Measurements from ENCODE around the gene GPBP1L1.

Gene GPBP1L1

DNA sequence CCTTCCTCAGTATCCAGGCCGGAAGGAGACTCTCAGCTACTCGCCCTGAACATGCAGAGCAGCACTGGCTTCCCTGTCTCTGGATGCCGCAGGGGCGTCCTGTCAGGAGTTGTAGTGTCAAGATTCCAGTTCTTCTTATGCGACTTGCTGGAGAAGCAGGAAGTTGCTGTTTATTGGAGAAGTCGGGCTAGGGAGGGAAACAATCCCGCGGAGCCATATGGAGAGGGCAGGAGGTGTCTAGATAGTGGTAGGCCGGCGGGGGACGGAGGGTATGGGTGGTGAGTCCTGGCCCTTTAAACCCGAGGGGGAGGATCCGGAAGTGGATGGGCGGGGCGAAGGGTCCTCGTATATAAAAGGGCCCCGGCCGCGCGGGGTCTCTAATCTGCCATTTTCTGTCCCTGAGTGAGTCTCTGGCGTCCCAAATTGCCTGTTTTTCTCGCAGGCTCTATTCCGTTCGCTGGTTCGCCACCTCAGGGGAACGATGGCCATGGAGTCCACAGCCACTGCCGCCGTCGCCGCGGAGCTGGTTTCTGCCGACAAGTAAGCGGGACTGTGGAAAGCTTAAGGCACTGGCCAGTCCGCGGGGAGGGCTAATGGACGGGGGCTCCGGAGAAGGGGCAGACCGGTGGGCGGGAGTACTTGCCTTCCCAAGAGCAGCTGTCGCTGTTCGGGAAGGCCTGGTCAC is 102.5 kb downstream of the GPBP1L1 start, which contains the start of gene NASP:
Gene NASP (plus strand): TSS at position 376 of the 685 bp plus-strand sequence. CDS start 106 bp downstream, at position 482.
- Histone ChIP-seq H3K4me3 (peak within 1 kb of the TSS; percentile 99), H3K27me3 (ENCODE audit: low read depth) (no peaks in the 10 kb centered on the region), H3K36me3 (replicated peaks) (peaks cover 6% of the 10 kb centered on the region), H3K9me3 (no peaks in the 10 kb centered on the region), H3K4me1 (peaks cover 13% of the 10 kb centered on the region)
- in situ Hi-C loops (cut with MboI; ENCODE audit: low sequenced_read_pairs) = no loop called here
- DNase-seq (ENCODE audit: low spot score in 2 of 2) = peak; percentile 72 to 94

DNA sequence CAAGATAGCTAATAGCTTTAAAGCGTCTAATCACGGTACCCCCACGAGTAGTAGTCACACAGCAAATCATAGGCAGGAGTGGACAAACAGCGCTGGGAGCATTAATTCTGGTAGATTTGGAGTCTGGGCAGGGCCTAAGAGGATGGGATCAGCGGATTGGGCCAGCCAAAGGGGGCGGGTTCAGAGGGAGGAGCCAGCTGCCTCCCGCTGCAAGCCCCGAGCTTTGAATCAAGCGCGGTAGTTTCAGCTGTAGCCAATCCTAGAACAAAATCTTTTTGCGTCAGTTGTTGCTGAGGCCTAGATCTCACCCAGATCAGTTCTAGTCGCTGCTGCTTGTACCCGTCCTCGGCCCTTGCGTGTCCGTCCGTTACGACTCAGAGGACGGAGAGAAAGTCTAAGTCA is 103.1 kb downstream of the GPBP1L1 start:
- Histone ChIP-seq H3K4me1 (peaks cover 19% of the 10 kb centered on the region), H3K27me3 (ENCODE audit: low read depth) (no peaks in the 10 kb centered on the region), H3K36me3 (replicated peaks) (peaks cover 4% of the 10 kb centered on the region; the same call in 1 of the 2 replicates), H3K9me3 (no peaks in the 10 kb centered on the region), H3K4me3 (peak overlapping the region; percentile 99)
- DNase-seq (ENCODE audit: low spot score in 2 of 2) = peak; percentile 97
- in situ Hi-C loops (cut with MboI; ENCODE audit: low sequenced_read_pairs) = no loop called here

Data from HAP-1 (cell line).